GM13977 (cell line): ENCODE measurements around the gene PLEKHG5.

ENCODE experiments used
- DNase-seq: peaks from one replicate; pipeline ENCODE4 v3.0.0; 2012; ENCODE audit warnings: low spot score
- in situ Hi-C: fragments of 300-500 bp; cut with MboI; formaldehyde crosslinking; loops from one replicate; pipeline ENCODE4 v1.12.0; 2022; ENCODE audit warnings: low sequenced_read_pairs, low pct_unique_long_range_greater_than_20kb, mixed read lengths, inconsistent platforms; ENCODE audit not compliant: unreplicated experiment
- TF ChIP-seq, protein P1 (sequence below): IDR thresholded peaks from 2 replicates; pipeline ENCODE4 v1.5.1; 2012; ENCODE audit warnings: mild to moderate bottlenecking, control low read depth; ENCODE audit not compliant: insufficient read depth; ENCODE audit errors: extremely low read depth, missing control alignments

PLEKHG5 gene

DNA sequence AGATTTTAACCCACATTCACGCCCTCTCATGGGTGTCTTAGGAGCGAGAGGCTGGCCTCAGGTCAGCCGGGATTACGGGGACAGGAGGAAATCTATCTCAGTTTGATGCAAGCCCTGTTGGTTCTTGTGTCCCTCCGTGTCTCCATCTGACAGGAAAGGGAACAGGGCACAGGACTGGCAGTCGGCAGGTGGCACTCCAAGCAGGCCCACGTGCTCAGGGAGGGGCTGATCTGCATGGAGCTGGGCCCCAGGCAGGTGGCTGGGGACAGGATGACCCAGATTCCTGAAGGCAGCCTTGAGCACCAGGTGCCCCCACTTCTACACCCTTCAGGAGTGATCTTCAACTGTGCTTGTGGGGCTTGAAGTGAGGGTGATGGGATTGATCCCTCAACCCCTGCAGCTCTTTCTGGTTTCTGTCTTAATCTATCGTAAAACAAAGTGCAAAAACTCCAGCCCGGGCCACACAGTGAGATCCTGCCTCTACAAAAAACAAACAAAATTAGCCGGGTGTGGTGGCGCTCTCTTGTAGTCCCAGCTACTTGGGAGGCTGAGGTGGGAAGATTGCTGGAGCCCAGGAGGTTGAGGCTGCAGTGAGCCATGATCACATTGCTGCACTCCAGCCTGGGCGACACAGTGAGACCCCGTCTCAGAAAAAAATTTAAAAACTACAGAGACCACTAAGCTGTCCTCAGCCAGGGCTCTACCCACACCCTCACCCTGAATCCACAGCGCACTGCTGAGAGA, 8.3 kb downstream of the PLEKHG5 start:
- no peak for DNase-seq
- TF ChIP-seq, protein P1, sequence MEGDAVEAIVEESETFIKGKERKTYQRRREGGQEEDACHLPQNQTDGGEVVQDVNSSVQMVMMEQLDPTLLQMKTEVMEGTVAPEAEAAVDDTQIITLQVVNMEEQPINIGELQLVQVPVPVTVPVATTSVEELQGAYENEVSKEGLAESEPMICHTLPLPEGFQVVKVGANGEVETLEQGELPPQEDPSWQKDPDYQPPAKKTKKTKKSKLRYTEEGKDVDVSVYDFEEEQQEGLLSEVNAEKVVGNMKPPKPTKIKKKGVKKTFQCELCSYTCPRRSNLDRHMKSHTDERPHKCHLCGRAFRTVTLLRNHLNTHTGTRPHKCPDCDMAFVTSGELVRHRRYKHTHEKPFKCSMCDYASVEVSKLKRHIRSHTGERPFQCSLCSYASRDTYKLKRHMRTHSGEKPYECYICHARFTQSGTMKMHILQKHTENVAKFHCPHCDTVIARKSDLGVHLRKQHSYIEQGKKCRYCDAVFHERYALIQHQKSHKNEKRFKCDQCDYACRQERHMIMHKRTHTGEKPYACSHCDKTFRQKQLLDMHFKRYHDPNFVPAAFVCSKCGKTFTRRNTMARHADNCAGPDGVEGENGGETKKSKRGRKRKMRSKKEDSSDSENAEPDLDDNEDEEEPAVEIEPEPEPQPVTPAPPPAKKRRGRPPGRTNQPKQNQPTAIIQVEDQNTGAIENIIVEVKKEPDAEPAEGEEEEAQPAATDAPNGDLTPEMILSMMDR, result no peak
- in situ Hi-C loops, result loop anchor here (25.0 kb wide), 1 partner anchor 729 kb away; no protein-coding TSS in a partner anchor

- TF ChIP-seq, protein P1, result no peak
- in situ Hi-C loops, result loop anchor here (25.0 kb wide), 1 partner anchor 730 kb away; no protein-coding TSS in a partner anchor
- DNase-seq, result no peak
These were observed 9.6 kb downstream of the PLEKHG5 start for GRCh38 chr1:6481820-6482219.

- in situ Hi-C loops, result loop anchor here (25.0 kb wide), 1 partner anchor 735 kb away; no protein-coding TSS in a partner anchor
- TF ChIP-seq, protein P1, result no peak
- DNase-seq, result no peak
These were observed 14.2 kb downstream of the PLEKHG5 start for GRCh38 chr1:6477039-6477820.

DNA sequence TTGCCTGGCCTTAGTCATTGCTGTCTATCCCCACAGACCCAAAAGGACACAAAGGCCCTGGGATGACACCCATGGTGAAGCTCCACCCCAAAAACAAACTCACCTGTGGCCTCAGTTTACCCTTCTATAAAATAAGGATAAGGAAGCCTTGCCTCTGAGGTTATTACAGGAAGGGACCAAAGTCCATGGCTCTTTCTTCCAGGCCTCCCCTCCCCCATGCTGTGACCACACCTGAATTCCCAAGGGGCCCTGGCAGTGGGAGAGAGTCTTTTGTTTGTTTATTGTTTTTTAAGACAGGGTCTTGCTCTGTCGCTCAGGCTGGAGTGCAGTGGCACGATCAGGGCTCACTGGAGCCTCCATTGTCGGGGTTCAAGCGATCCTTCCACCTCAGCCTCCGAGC, 15.0 kb downstream of the PLEKHG5 start:
- in situ Hi-C loops, result loop anchor here (25.0 kb wide), 1 partner anchor 736 kb away; no protein-coding TSS in a partner anchor

GRCh38 chr1:6475381-6476133, 15.9 kb downstream of the PLEKHG5 start:
- in situ Hi-C loops, result loop anchor here (25.0 kb wide), 1 partner anchor 737 kb away; no protein-coding TSS in a partner anchor
- TF ChIP-seq, protein P1, result peak; percentile 95
- DNase-seq, result peak; percentile 93

More for the DNA sequence above, 15.0 kb downstream of the PLEKHG5 start:
- TF ChIP-seq, protein P1, result no peak
- DNase-seq, result no peak

DNA sequence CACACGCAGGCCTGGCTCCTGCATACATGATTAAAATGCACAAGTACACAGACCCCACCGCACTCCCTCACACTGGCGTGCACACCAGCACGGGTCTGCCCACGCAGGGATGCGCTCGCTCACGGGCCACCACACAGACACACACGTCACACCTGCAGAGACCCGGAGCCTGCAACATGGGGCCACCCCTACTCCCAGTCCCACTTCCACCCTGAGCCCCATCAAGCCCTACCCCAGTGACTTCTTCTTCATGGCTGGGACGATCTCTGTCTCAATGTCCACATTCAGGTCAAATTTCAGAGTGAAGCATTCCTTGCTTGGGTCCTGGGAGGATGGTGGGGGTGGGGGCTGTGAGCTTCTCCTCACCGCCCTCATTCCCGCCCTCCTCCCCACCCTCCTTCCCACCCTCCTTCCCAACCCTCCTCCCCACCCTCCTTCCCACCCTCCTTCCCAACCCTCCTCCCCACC, 16.6 kb downstream of the PLEKHG5 start:
- DNase-seq, result no peak
- in situ Hi-C loops, result loop anchor here (25.0 kb wide), 1 partner anchor 737 kb away; no protein-coding TSS in a partner anchor
- TF ChIP-seq, protein P1, result no peak
